Fibroblast of skin of left quadriceps (primary cell): ENCODE results near the gene ABCC2.
"Not testable (repeated sequence)": the region's sequence is repeated elsewhere in the genome, so short reads cannot be mapped to it uniquely, and the experiment has no call there.

Experiments
- DNase-seq, 2 experiments: peaks; one replicate each; pipeline ENCODE4 v3.0.0-alpha.2; 2013; ENCODE audit warnings: low read depth in 2 of 2

The ABCC2 gene

DNA sequence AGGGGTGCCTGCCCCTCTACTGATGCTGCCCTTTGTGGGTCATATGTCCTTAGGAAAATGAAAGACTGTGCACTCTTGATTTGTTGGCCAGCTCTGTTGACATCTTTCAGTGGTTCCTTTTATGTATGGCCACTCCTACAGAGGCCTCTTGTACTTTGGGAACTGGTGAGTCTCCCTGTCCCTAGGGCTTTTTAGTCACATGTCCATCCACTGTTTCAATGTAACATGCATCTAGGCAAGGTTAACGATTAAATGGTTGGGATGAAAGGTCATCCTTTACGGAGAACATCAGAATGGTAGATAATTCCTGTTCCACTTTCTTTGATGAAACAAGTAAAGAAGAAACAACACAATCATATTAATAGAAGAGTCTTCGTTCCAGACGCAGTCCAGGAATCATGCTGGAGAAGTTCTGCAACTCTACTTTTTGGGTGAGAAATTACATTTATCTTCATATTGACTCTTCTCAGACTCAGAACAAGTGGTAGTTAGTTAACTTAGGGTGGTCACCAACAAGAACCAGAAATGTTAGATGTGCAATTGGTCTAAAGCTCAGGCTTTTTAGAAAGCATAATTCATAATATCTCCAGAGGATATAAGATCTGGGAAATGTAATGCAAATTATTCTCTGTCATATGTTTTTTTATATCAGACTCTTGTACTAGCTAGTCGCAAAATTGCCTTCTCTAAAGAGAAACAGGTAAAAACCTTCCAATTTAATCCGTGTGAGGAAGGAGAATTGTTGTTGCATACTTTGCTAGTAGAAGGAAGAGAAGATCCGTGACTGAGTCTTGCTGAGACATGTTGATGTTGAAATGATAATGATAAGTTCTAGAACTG is at the start of gene ABCC2:
ABCC2 (plus strand) TSS at position 194 of the 840 bp plus-strand sequence; CDS start at position 399, 205 bp downstream.
- DNase-seq, result no peak

GRCh38 chr10:99733366-99733765 is 49.1 kb upstream of the ABCC2 start:
- no peak for DNase-seq

GRCh38 chr10:99734111-99734510 is 48.3 kb upstream of the ABCC2 start:
- DNase-seq, result not testable (repeated sequence)

- no peak for DNase-seq
These were observed 42.2 kb upstream of the ABCC2 start for GRCh38 chr10:99740260-99740659.

- DNase-seq, result no peak
These were observed 41.4 kb upstream of the ABCC2 start for GRCh38 chr10:99740933-99741559.

DNA sequence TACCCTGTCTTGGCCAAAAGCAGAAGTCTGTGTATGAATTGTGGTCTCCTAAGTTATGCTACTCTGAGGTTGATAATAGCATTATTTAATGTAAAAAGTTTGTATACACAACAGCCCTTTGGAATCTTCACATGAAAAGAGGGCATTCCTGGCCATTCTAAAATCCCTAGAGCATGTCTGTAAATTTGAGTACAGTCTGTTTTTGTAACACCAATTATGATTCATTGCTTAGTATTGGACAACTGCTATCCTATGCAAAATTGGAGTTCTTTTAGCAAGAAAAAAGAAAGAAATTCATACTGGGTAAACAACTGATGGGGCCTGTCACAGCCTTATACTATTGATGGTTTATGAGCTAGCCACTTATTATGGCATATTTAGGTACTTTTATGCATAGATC is 40.2 kb upstream of the ABCC2 start:
- DNase-seq, result peak in 1 of 2 experiments; percentile 10

DNA sequence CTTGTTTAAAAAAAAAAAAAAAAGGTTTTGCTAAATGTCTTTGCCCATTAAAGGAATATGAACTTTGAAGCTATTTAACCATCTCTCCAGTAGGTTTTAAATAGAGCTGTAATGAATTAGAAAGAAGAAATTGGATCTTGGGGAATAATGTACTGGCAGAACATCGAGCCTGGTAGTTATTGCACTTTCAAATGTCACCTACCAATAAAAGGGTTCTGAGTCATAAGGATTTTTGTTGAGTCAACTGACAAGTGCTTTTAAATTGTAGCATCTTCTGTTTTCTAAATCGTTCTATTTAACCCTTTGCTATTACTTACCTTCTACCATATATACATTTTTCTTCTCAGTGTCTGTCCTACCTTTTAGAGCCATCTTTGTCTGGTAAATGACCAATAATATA is 39.7 kb upstream of the ABCC2 start:
- DNase-seq, result no peak

GRCh38 chr10:99743841-99744240 is 38.6 kb upstream of the ABCC2 start:
- no peak for DNase-seq

DNA sequence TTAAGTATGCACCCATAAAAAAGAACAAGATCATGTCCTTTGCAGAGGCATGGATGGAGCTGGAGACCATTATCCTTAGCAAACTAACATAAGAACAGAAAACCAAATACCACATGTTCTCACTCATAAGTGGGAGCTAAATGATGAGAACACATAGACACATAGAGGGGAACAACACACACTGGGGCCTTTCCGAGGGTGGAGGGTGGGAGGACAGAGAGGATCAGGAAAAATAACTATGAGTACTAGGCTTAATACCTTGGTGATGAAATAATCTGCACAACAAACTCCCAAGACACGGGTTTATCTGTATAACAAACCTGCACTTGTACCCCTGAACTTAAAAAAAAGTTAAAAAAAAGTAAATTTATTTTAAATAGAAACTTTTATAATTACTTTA is 36.3 kb upstream of the ABCC2 start:
- not testable (repeated sequence) for DNase-seq

- no peak for DNase-seq
These were observed 33.5 kb upstream of the ABCC2 start for GRCh38 chr10:99748823-99749451.

DNA sequence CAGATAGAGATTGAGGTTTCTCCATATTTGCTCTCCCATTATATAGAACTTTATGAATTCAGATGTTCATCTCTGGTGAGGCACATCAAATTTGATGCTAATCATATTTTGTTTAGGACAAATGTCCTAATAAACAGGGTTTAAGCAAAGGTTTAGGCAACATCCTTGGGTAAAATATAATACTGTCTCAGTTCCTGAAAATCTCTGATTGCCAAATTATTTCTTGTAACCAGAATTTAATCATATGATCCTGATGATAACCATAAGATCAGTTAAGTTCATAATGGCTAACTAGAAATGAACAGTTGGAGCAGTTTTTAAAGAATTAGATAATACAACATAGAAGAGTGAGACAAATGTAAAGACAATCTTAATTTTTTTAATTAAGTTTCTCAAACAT is 31.8 kb upstream of the ABCC2 start:
- DNase-seq, result no peak

- DNase-seq, result no peak
These were observed 27.8 kb upstream of the ABCC2 start for GRCh38 chr10:99754670-99755069.

GRCh38 chr10:99756159-99756558 is 26.3 kb upstream of the ABCC2 start:
- DNase-seq, result no peak

DNA sequence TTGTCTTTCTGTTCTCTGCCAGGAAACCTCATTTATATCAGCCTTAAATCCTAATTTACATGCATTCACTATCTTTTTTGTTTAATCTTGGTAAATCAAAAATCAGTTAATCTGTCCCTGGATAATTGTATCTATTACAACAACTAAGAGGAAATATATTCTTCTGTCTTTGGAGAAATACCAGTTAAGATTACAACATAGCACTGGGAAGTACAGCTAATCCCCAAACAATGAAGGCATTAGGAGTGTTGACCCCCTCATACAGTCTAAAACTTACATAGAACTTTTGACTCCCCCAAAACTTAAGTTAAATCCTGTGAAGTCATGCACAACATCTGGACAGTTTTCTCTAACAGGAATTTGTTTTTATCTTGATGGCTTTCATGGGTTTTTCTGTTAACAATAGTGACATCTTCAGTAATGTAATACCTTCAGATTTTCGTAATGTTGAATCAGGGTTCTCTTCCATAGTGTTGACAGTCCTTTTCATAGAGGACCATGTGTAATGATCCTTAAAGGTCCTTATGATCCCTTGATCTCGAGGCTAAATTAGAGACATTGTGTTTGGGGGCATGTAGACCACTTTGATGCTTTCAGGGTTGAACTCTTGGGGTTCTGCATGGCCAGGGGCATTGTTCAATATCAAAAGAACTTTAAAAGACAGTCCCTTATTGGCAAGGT is 24.1 kb upstream of the ABCC2 start:
- DNase-seq, result peak in 1 of 2 experiments; percentile 14

DNA sequence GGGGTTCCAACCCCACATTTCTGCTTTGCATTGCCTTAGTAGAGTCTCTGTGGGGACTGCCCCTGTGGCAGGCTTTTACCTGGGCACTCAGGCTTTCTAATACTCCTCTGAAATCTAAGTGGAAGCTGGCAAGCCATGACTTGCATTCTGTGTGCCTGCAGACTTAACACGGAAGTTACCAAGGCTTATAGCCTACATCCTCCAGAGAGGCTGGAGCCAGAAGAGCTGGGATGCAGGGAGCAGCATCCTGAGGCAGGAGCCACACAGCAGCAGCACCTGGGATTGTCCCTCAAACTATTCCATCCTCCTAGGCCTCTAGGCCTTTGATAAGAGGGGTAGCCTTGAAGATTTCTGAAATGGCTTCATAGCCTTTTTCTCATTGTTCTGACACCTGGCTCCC is 22.1 kb upstream of the ABCC2 start:
- no peak for DNase-seq

DNA sequence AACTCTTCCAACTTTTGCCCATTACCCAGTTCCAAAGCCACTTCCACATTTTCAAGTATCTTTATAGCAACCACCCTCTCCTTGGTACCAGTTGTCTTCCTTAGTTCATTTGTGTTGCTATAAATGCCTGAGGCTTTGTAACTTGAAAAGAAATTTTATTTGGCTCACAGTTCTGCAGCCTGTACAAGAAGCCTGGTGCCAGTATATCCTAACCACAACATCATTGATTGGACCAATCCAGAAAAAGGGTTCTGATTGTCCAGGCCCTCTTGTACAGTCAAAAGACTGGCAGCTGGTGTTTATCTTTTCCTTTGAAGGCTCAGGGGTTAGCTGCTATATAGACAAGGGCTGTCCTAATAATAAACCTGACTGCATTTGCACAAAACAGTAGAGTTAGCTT is 21.1 kb upstream of the ABCC2 start:
- no peak for DNase-seq

GRCh38 chr10:99765672-99766301 is 16.7 kb upstream of the ABCC2 start:
- no peak for DNase-seq

- no peak for DNase-seq
These were observed 16.1 kb upstream of the ABCC2 start for GRCh38 chr10:99766302-99766681.

DNA sequence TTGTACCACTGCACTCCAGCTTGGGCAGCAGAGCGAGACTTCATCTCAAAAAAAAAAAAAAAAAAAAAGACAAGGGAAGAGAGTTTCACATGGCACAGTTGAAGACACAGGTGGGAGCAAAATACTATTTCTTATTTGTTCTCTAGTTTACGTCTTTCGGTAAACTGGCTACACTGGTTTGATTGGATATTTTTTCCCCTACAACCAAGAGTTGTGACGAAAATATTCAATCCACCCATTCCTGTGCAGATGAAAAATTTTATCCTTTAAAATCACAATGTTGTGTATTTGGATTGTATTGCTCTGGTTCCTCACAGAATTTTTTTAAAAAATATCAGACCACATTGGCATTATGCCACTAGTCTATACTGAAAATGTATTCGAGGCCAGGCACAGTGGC is 14.5 kb upstream of the ABCC2 start:
- DNase-seq, result no peak

DNA sequence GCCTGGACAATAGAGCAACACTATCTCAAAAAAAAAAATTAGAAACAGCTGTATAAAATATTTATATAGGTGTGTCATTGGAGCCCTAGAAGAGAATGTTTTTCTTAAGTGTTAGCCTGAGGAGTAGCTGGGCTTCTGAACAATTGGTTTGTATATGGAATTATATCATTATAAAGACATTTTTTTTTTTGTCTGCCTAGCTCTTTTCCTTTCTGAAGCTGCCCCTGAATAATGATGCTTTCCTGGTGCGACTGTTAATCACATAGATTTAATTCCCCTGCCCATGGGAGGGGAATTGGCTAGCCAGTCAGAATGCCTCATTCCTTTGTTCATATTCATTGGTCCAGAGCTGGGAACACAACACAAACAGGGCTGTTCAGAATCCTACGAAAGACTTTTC is 13.9 kb upstream of the ABCC2 start:
- DNase-seq, result peak in 1 of 2 experiments; percentile 24

GRCh38 chr10:99769706-99770105 is 12.7 kb upstream of the ABCC2 start:
- DNase-seq, result no peak
